ENCODE measurements around the gene ADAR. TPM values are rescaled to one million over a fixed set of nuclear protein-coding genes. Genes with fewer than 3 reads are reported as not detected.

Gene ADAR
- total RNA-seq, 3 donors from 2014 or later (not counting 1 experiment from before 2014, with no cell fraction given): 260 to 281 (median 265) TPM

DNA sequence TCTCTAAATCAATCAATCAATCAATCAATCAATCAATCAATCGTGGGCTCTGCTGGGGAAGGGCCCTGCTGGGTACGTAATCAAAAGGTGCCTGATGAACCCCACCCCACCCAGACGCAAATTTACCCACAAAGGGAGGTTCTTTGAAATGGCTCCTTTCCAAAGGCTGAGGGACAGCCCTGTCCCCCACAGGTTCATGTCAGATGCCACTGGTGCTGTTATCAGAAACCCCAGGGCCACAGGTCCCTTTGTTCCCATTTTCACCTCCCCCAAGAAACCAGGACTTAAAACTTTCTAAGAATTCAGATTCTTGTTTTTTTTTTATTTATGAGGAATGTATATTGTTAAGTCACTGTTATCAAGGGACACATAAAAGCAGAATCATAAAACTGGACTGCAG is 26.2 kb downstream of the ADAR start:
- H3K4me1 Mint-ChIP-seq: peaks cover 7 to 14% of the 10 kb centered on the region in 2 donors

DNA sequence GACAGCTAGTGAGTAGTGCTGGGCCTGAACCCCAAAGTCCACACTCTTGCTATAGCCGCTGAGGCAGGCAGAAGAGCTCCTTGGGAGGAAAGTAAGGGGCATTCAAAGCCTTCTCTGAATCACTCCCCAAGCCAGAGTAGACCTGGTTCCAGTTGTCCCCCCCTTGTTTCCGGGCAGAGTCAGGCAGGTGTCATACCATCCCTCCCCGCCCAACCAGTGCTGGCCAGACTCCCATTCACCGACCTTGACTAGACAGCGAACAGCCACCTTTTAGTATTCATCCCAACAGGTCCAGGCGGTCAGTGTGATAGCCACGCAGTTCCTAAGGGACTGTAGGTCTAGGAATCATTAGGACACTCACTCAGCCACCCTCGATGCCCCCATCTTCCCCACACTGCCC is 28.6 kb downstream of the ADAR start:
- Histone ChIP-seq H3K27me3 (ENCODE audit: control insufficient read depth, insufficient read depth, low read length) (no peaks in the 10 kb centered on the region), H3K36me3 (ENCODE audit: control insufficient read depth, insufficient read depth, low read length) (peaks cover 50% of the 10 kb centered on the region), H3K27ac (ENCODE audit: low read length) (no peak overlapping the region), H3K9me3 (ENCODE audit: control insufficient read depth, insufficient read depth, low read length) (no peaks in the 10 kb centered on the region), H3K4me1 (ENCODE audit: control insufficient read depth, insufficient read depth, low read length) (no peaks in the 10 kb centered on the region), H3K4me3 (ENCODE audit: low read length) (no peak overlapping the region)
- Mint-ChIP-seq H3K4me3 (no peak overlapping the region), H3K9me3 (no peaks in the 10 kb centered on the region), H3K27ac (peak overlapping the region in 1 of 2 donors; percentile 77), H3K27me3 (ENCODE audit: low read depth in 2 of 2) (no peaks in the 10 kb centered on the region), H3K4me1 (peaks cover 7 to 14% of the 10 kb centered on the region in 2 donors), H3K36me3 (no peaks in the 10 kb centered on the region)
- DNase-seq: no peak
- ATAC-seq: no peak
- TF ChIP-seq, protein P1, sequence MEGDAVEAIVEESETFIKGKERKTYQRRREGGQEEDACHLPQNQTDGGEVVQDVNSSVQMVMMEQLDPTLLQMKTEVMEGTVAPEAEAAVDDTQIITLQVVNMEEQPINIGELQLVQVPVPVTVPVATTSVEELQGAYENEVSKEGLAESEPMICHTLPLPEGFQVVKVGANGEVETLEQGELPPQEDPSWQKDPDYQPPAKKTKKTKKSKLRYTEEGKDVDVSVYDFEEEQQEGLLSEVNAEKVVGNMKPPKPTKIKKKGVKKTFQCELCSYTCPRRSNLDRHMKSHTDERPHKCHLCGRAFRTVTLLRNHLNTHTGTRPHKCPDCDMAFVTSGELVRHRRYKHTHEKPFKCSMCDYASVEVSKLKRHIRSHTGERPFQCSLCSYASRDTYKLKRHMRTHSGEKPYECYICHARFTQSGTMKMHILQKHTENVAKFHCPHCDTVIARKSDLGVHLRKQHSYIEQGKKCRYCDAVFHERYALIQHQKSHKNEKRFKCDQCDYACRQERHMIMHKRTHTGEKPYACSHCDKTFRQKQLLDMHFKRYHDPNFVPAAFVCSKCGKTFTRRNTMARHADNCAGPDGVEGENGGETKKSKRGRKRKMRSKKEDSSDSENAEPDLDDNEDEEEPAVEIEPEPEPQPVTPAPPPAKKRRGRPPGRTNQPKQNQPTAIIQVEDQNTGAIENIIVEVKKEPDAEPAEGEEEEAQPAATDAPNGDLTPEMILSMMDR (IDR thresholded peaks at IDR 0.05): no peak
- 96% methylated on average over 8 of the region's 8 CpGs for WGBS (ENCODE audit: insufficient coverage)
- intact Hi-C loops (cut with micrococcal nuclease): no loop called here

More for the DNA sequence above, 26.2 kb downstream of the ADAR start:
- DNase-seq (no peak), ATAC-seq (no peak)
- TF ChIP-seq, protein P1 (IDR thresholded peaks at IDR 0.05): no peak
- H3K27me3 Mint-ChIP-seq (ENCODE audit: low read depth in 2 of 2): no peaks in the 10 kb centered on the region
- intact Hi-C loops (cut with micrococcal nuclease): no loop called here
- no peaks in the 10 kb centered on the region for H3K9me3 ChIP-seq (ENCODE audit: control insufficient read depth, insufficient read depth, low read length)
- H3K27ac ChIP-seq (ENCODE audit: low read length): no peak overlapping the region
- H3K4me1 ChIP-seq (ENCODE audit: control insufficient read depth, insufficient read depth, low read length): no peaks in the 10 kb centered on the region
- peaks cover 10% of the 10 kb centered on the region for H3K36me3 Mint-ChIP-seq
- H3K36me3 ChIP-seq (ENCODE audit: control insufficient read depth, insufficient read depth, low read length): peaks cover 74% of the 10 kb centered on the region
- H3K27ac Mint-ChIP-seq: no peak overlapping the region
- no peak overlapping the region for H3K4me3 Mint-ChIP-seq
- H3K4me3 ChIP-seq (ENCODE audit: low read length): no peak overlapping the region
- 86% methylated on average over 3 of the region's 3 CpGs for WGBS (ENCODE audit: insufficient coverage)
- no peaks in the 10 kb centered on the region for H3K9me3 Mint-ChIP-seq
- H3K27me3 ChIP-seq (ENCODE audit: control insufficient read depth, insufficient read depth, low read length): no peaks in the 10 kb centered on the region

DNA sequence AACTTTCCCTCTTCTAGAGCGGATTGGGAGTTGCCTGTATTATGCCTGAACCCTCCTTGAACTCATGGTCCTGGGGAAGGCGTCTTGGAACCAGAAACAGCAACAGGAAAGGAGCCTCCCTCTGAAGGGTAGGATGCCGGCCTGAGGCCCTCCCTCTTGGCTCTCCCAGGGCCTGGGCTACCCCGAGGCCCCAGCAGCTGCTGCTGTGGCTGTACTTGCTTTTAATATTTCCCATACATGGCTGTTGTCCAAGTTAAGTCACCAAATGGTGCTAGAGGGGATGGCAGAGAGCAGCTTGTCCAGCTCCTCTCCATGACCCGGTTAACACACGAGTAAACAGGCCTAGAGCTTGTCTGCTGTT is 29.9 kb downstream of the ADAR start:
- peak overlapping the region; percentile 64 to 77 for H3K27ac Mint-ChIP-seq
- 85% methylated on average over 6 of the region's 6 CpGs for WGBS (ENCODE audit: insufficient coverage)
- H3K4me3 Mint-ChIP-seq: no peak overlapping the region
- H3K27me3 Mint-ChIP-seq (ENCODE audit: low read depth in 2 of 2): peaks cover 0 to 3% of the 10 kb centered on the region in 2 donors
- DNase-seq (no peak), ATAC-seq (peak in 1 of 3 donors; percentile 9)
- Histone ChIP-seq H3K4me1 (ENCODE audit: control insufficient read depth, insufficient read depth, low read length) (no peaks in the 10 kb centered on the region), H3K27me3 (ENCODE audit: control insufficient read depth, insufficient read depth, low read length) (no peaks in the 10 kb centered on the region), H3K36me3 (ENCODE audit: control insufficient read depth, insufficient read depth, low read length) (peaks cover 36% of the 10 kb centered on the region), H3K27ac (ENCODE audit: low read length) (no peak overlapping the region), H3K9me3 (ENCODE audit: control insufficient read depth, insufficient read depth, low read length) (no peaks in the 10 kb centered on the region), H3K4me3 (ENCODE audit: low read length) (no peak overlapping the region)
- intact Hi-C loops (cut with micrococcal nuclease): no loop called here
- no peaks in the 10 kb centered on the region for H3K9me3 Mint-ChIP-seq
- TF ChIP-seq, protein P1 (IDR thresholded peaks at IDR 0.05): no peak
- no peaks in the 10 kb centered on the region for H3K36me3 Mint-ChIP-seq
- H3K4me1 Mint-ChIP-seq: peaks cover 7 to 14% of the 10 kb centered on the region in 2 donors

DNA sequence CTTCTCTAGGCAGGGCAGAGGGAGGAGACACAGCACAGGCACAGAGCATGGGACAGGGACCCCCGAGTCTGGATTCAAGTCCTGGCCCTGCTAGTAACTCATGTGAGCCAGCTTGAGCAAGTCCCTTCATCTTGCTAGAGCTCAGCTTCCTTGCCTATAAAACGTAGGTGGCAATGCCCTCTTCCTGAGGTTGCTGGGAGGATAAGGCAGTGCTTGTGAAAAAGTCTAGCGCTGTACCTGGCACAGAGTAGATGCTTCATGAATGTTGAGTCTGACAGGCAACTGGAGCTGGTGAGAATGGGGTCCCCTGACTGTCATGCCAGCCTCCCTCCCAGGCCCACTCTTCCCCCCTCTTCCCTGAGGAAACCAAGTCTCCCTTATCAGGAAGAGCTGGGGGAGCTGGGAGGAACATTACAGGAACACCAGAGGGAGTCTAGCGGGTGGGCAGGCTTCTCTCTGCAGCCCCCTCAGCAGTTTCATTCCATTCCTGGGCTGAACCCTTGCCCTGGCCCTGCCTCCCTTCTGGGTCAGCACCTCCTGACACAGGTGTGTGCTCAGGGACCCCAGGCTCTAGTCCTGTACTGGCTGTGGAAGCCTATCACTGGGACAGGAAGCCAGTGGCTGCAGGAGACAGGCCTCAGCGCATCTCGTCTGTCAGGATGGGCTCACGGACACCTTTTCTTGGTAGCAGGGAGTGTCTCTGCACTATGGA is 30.5 kb downstream of the ADAR start:
- DNase-seq: no peak
- H3K27ac Mint-ChIP-seq: peak overlapping the region; percentile 64 to 77
- no peaks in the 10 kb centered on the region for H3K9me3 Mint-ChIP-seq
- peaks cover 7 to 14% of the 10 kb centered on the region in 2 donors for H3K4me1 Mint-ChIP-seq
- no peaks in the 10 kb centered on the region for H3K36me3 Mint-ChIP-seq
- H3K9me3 ChIP-seq (ENCODE audit: control insufficient read depth, insufficient read depth, low read length): no peaks in the 10 kb centered on the region
- H3K27me3 ChIP-seq (ENCODE audit: control insufficient read depth, insufficient read depth, low read length): no peaks in the 10 kb centered on the region
- H3K4me3 ChIP-seq (ENCODE audit: low read length): no peak overlapping the region
- intact Hi-C loops (cut with micrococcal nuclease): no loop called here
- H3K36me3 ChIP-seq (ENCODE audit: control insufficient read depth, insufficient read depth, low read length): peaks cover 31% of the 10 kb centered on the region
- no peaks in the 10 kb centered on the region for H3K4me1 ChIP-seq (ENCODE audit: control insufficient read depth, insufficient read depth, low read length)
- no peak for ATAC-seq
- 91% methylated on average over 7 of the region's 7 CpGs for whole genome bisulfite sequencing (ENCODE audit: insufficient coverage)
- H3K4me3 Mint-ChIP-seq: no peak overlapping the region
- H3K27ac ChIP-seq (ENCODE audit: low read length): no peak overlapping the region
- TF ChIP-seq, protein P1 (IDR thresholded peaks at IDR 0.05): no peak
- peaks cover 0 to 3% of the 10 kb centered on the region in 2 donors for H3K27me3 Mint-ChIP-seq (ENCODE audit: low read depth in 2 of 2)

Measured in natural killer cell (primary cell).